HepG2 (cell line): ENCODE data around the gene GMCL2. TPM values are rescaled to one million over a fixed set of nuclear protein-coding genes. Genes with fewer than 3 reads are reported as not detected.

ENCODE experiments used
- CENPT ChIP-seq: sonication (generic); formaldehyde crosslinking; IDR thresholded peaks from 2 replicates; pipeline ENCODE4 v1.8.0; 2022; ENCODE audit warnings: low read depth, mild to moderate bottlenecking, moderate library complexity, missing genetic modification reagents
- ELF1 ChIP-seq: sonication (generic); formaldehyde crosslinking; IDR thresholded peaks from 2 replicates; pipeline ENCODE4 v1.4.0; 2020; ENCODE audit warnings: missing genetic modification reagents
- ELF4 ChIP-seq: sonication (generic); formaldehyde crosslinking; IDR thresholded peaks from 2 replicates; pipeline ENCODE4 v1.5.0; 2020; ENCODE audit warnings: missing genetic modification reagents, mild to moderate bottlenecking, moderate library complexity, borderline replicate concordance
- HIVEP1 ChIP-seq: sonication (generic); formaldehyde crosslinking; IDR thresholded peaks from 2 replicates; pipeline ENCODE4 v1.4.0; 2020; ENCODE audit warnings: mild to moderate bottlenecking, missing genetic modification reagents
- KAT8 ChIP-seq: IDR thresholded peaks from 2 replicates; pipeline ENCODE4 v1.6.1; 2016; ENCODE audit warnings: missing genetic modification reagents, missing compliant biosample characterization
- MAF1 ChIP-seq: sonication (generic); formaldehyde crosslinking; IDR thresholded peaks from 2 replicates; pipeline ENCODE4 v1.5.0; 2020; ENCODE audit warnings: missing genetic modification reagents, borderline replicate concordance
- NCOR1 ChIP-seq: fragments of 200-600 bp; sonication (generic); IDR thresholded peaks from 2 replicates; pipeline ENCODE4 v1.7.0; 2017; ENCODE audit warnings: antibody characterized with exemption, low read length, borderline replicate concordance
- SRSF1 ChIP-seq: fragments of 200-400 bp; formaldehyde crosslinking; optimal IDR thresholded peaks from 2 replicates; pipeline ENCODE3; 2017; ENCODE audit warnings: mild to moderate bottlenecking, low read depth, low read length, moderate library complexity
- TAF1 ChIP-seq: sonication (generic); formaldehyde crosslinking; IDR thresholded peaks from 2 replicates; pipeline ENCODE4 v1.4.0; 2020; ENCODE audit warnings: missing genetic modification reagents
- TBP ChIP-seq: sonication (generic); formaldehyde crosslinking; IDR thresholded peaks from 2 replicates; pipeline ENCODE4 v1.5.0; 2020; ENCODE audit warnings: missing genetic modification reagents
- ZFP91 ChIP-seq: sonication (generic); formaldehyde crosslinking; IDR thresholded peaks from 2 replicates; pipeline ENCODE4 v1.9.0; 2022; ENCODE audit warnings: missing genetic modification reagents, mild to moderate bottlenecking, borderline replicate concordance
- ZNF10 ChIP-seq: sonication (generic); formaldehyde crosslinking; IDR thresholded peaks from 2 replicates; pipeline ENCODE4 v1.4.0; 2020; ENCODE audit warnings: mild to moderate bottlenecking, low read depth, missing genetic modification reagents, borderline replicate concordance
- ZNF317 ChIP-seq: sonication (generic); formaldehyde crosslinking; IDR thresholded peaks from 2 replicates; pipeline ENCODE4 v1.5.0; 2020; ENCODE audit warnings: mild to moderate bottlenecking, missing genetic modification reagents
- ZNF501 ChIP-seq: sonication (generic); formaldehyde crosslinking; IDR thresholded peaks from 2 replicates; pipeline ENCODE4 v1.5.1; 2020; ENCODE audit warnings: mild to moderate bottlenecking, moderate library complexity, missing genetic modification reagents
- ZNF75D ChIP-seq: sonication (generic); formaldehyde crosslinking; IDR thresholded peaks from 2 replicates; pipeline ENCODE4 v1.8.1; 2023; ENCODE audit warnings: missing genetic modification reagents, mild to moderate bottlenecking, borderline replicate concordance
- polyA plus RNA-seq, 8 experiments: library from polyadenylated mRNA; depleted of rRNA in 3 of 8; stranded (reverse) in 7 of 8; unstranded in 1 of 8; fragments of >200 nt; fragmentation: Illumina TruSeq in 4 of 8; extraction: Trizol in 4 of 8; gene quantifications; 2 replicates each; pipeline versions ENCODE4 v1.2.1 to v1.2.3, GENCODE V29; 2011 to 2016; ENCODE audit warnings: low read depth in 4 of 8, missing spikeins in 1 of 8, mixed read lengths in 1 of 8; ENCODE audit not compliant: insufficient read depth in 1 of 8
- total RNA-seq, 5 experiments: library from RNA; depleted of rRNA; stranded (reverse); fragments of >200 nt; fragmentation: Illumina TruSeq; extraction: Trizol; gene quantifications; 2 replicates each; pipeline ENCODE4 v1.2.3, GENCODE V29; 2016; ENCODE audit warnings: low read depth in 1 of 5
- TF ChIP-seq, protein P1 (sequence below): sonication (generic); formaldehyde crosslinking; IDR thresholded peaks from 2 replicates; pipeline ENCODE4 v1.4.0; 2020; ENCODE audit warnings: low read depth, mild to moderate bottlenecking, missing genetic modification reagents
- TF ChIP-seq, protein P2 (sequence below): sonication (generic); formaldehyde crosslinking; IDR thresholded peaks from 2 replicates; pipeline ENCODE4 v1.5.0; 2020; ENCODE audit warnings: missing genetic modification reagents
- TF ChIP-seq, protein P3 (sequence below): sonication (generic); formaldehyde crosslinking; IDR thresholded peaks from 2 replicates; pipeline ENCODE4 v1.4.0; 2020; ENCODE audit warnings: missing genetic modification reagents

Gene GMCL2
- total and polyA plus RNA-seq, 2 of the 13 experiments (the other 11 are each of a cell fraction or from before 2014, with no cell fraction given): 0.03 TPM; not detected in 1

GRCh38 chr5:178232920-178233429, 45.8 kb upstream of the GMCL2 start (continued):
- TF ChIP-seq, protein P1, sequence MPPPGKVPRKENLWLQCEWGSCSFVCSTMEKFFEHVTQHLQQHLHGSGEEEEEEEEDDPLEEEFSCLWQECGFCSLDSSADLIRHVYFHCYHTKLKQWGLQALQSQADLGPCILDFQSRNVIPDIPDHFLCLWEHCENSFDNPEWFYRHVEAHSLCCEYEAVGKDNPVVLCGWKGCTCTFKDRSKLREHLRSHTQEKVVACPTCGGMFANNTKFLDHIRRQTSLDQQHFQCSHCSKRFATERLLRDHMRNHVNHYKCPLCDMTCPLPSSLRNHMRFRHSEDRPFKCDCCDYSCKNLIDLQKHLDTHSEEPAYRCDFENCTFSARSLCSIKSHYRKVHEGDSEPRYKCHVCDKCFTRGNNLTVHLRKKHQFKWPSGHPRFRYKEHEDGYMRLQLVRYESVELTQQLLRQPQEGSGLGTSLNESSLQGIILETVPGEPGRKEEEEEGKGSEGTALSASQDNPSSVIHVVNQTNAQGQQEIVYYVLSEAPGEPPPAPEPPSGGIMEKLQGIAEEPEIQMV (CRISPR knock-in tag): 0 out of 2 replicates have a peak, but pooled peaks have one; percentile 14
- no peak for TF ChIP-seq ZNF75D (CRISPR knock-in tag)
- TF ChIP-seq, protein P2, sequence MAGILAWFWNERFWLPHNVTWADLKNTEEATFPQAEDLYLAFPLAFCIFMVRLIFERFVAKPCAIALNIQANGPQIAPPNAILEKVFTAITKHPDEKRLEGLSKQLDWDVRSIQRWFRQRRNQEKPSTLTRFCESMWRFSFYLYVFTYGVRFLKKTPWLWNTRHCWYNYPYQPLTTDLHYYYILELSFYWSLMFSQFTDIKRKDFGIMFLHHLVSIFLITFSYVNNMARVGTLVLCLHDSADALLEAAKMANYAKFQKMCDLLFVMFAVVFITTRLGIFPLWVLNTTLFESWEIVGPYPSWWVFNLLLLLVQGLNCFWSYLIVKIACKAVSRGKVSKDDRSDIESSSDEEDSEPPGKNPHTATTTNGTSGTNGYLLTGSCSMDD (CRISPR knock-in tag): no peak
- 0 out of 2 replicates have a peak, but pooled peaks have one; percentile 5 for TF ChIP-seq KAT8 (CRISPR knock-in tag)
- TF ChIP-seq, protein P3, sequence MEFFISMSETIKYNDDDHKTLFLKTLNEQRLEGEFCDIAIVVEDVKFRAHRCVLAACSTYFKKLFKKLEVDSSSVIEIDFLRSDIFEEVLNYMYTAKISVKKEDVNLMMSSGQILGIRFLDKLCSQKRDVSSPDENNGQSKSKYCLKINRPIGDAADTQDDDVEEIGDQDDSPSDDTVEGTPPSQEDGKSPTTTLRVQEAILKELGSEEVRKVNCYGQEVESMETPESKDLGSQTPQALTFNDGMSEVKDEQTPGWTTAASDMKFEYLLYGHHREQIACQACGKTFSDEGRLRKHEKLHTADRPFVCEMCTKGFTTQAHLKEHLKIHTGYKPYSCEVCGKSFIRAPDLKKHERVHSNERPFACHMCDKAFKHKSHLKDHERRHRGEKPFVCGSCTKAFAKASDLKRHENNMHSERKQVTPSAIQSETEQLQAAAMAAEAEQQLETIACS (CRISPR knock-in tag): no peak
- peak; percentile 39; the same call in 1 of the 2 replicates for TF ChIP-seq HIVEP1
- no peak for TF ChIP-seq ZNF10
- peak; percentile 36; the same call in 1 of the 2 replicates for TF ChIP-seq ELF1 (CRISPR knock-in tag)
- peak; percentile 74; the same call in 1 of the 2 replicates for TF ChIP-seq ELF4 (CRISPR knock-in tag)
- no peak for TF ChIP-seq NCOR1
- peak; percentile 13 for TF ChIP-seq SRSF1
- TF ChIP-seq CENPT (CRISPR knock-in tag): no peak
- TF ChIP-seq MAF1 (CRISPR knock-in tag): no peak
- no peak for TF ChIP-seq TBP
- 0 out of 2 replicates have a peak, but pooled peaks have one; percentile 23 for TF ChIP-seq ZNF317 (CRISPR knock-in tag)
- TF ChIP-seq TAF1 (CRISPR knock-in tag): no peak
- peak; percentile 56; the same call in 1 of the 2 replicates for TF ChIP-seq ZNF501 (CRISPR knock-in tag)
- no peak for TF ChIP-seq ZFP91 (CRISPR knock-in tag)
